ENCODE measurements around the gene SPATS1. TPM values are rescaled to one million over a fixed set of nuclear protein-coding genes. Genes with fewer than 3 reads are reported as not detected.

The SPATS1 gene
- total and polyA plus RNA-seq, 2 of the 4 experiments (the other 2 are of a cell fraction), result not detected

DNA sequence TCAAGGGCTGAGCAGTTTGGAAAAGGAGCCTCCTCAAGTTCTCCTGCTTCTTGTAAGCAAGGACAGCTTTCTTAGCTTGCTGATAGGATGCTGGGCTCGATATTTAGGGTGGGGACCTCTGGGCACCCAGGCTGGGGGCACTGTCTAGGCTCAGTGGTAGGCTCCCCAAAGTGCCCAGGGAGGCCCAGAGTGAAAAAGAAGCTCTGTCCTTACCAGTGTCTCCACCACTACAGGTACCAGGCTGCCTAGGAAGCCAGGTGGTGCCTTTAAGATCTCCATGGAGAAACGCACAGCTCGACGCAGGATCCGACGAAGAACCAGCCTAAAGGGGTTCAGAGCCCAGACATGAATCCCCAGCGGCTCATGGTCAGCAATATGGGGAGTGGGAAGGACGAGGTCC is 35.7 kb upstream of the SPATS1 start:
- Histone ChIP-seq H3K14ac (replicated peaks; ENCODE audit: low read depth, low read length) (no peak overlapping the region), H4K91ac (ENCODE audit: insufficient read depth, low read depth, low read length) (no peak overlapping the region), H2AK9ac (replicated peaks; ENCODE audit: low read depth, low read length, poor library complexity) (no peak overlapping the region), H2BK5ac (ENCODE audit: low read depth, low read length, poor library complexity, severe bottlenecking) (no peak overlapping the region), H3K4me2 (ENCODE audit: low read depth, low read length) (no peak overlapping the region), H3K4me3 (ENCODE audit: insufficient read depth, low read depth, low read length) (no peak overlapping the region), H2BK15ac (ENCODE audit: low read depth, low read length) (no peak overlapping the region), H3K4me1 (ENCODE audit: control insufficient read depth, insufficient read depth, low read length) (peaks cover 3% of the 10 kb centered on the region), H3K56ac (ENCODE audit: extremely low read depth, insufficient read depth, low read length) (no peak overlapping the region), H4K20me1 (ENCODE audit: insufficient read depth, low read length) (no peaks in the 10 kb centered on the region), H2BK120ac (ENCODE audit: low read depth, low read length) (no peak overlapping the region), H2AFZ (replicated peaks; ENCODE audit: low read length, poor library complexity) (no peak overlapping the region), H4K5ac (ENCODE audit: low read depth, low read length) (no peak overlapping the region), H3K27me3 (ENCODE audit: control insufficient read depth, insufficient read depth, low read length) (no peaks in the 10 kb centered on the region), H4K8ac (ENCODE audit: low read depth in 2 of 2, low read length in 2 of 2) (no peak overlapping the region), H3K4ac (ENCODE audit: low read depth, low read length) (no peak overlapping the region), H3K79me1 (ENCODE audit: low read depth in 1 of 2, low read length in 2 of 2) (peaks cover 11% of the 10 kb centered on the region in 2 experiments), H3K9ac (ENCODE audit: low read depth, low read length) (no peak overlapping the region), H3K23ac (ENCODE audit: low read depth, low read length) (no peak overlapping the region), H3K36me3 (ENCODE audit: control insufficient read depth, insufficient read depth, low read length) (peaks cover 74% of the 10 kb centered on the region), H3K18ac (ENCODE audit: low read depth, low read length) (no peak overlapping the region), H3K27ac (ENCODE audit: insufficient read depth, low read length) (no peak overlapping the region), H3K9me1 (ENCODE audit: insufficient read depth, low read length) (peaks cover 3% of the 10 kb centered on the region), H2BK20ac (ENCODE audit: low read depth, low read length) (no peak overlapping the region), H3K9me3 (ENCODE audit: control insufficient read depth, insufficient read depth, low read length) (no peaks in the 10 kb centered on the region), H2AK5ac (ENCODE audit: low read depth, low read length) (no peak overlapping the region)
- DNase-seq (no peak), ATAC-seq (ENCODE audit: low read depth) (no peak)
- POLR2A ChIA-PET (ENCODE audit: unreplicated experiment), result no interaction called here
- CTCF ChIA-PET, result no interaction called here
- no TSS peak for BruUV-seq (replicated peaks)
- TF ChIP-seq, protein P1, sequence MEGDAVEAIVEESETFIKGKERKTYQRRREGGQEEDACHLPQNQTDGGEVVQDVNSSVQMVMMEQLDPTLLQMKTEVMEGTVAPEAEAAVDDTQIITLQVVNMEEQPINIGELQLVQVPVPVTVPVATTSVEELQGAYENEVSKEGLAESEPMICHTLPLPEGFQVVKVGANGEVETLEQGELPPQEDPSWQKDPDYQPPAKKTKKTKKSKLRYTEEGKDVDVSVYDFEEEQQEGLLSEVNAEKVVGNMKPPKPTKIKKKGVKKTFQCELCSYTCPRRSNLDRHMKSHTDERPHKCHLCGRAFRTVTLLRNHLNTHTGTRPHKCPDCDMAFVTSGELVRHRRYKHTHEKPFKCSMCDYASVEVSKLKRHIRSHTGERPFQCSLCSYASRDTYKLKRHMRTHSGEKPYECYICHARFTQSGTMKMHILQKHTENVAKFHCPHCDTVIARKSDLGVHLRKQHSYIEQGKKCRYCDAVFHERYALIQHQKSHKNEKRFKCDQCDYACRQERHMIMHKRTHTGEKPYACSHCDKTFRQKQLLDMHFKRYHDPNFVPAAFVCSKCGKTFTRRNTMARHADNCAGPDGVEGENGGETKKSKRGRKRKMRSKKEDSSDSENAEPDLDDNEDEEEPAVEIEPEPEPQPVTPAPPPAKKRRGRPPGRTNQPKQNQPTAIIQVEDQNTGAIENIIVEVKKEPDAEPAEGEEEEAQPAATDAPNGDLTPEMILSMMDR (conservative IDR thresholded peaks at IDR 0.05; ENCODE audit: low read depth, low read length), result no peak
- no peak for TF ChIP-seq FOS (IDR thresholded peaks at IDR 0.05; ENCODE audit: low read depth, low read length)
- no peak for TF ChIP-seq CEBPB (IDR thresholded peaks at IDR 0.05; ENCODE audit: low read depth, low read length)
- TF ChIP-seq, protein P2, sequence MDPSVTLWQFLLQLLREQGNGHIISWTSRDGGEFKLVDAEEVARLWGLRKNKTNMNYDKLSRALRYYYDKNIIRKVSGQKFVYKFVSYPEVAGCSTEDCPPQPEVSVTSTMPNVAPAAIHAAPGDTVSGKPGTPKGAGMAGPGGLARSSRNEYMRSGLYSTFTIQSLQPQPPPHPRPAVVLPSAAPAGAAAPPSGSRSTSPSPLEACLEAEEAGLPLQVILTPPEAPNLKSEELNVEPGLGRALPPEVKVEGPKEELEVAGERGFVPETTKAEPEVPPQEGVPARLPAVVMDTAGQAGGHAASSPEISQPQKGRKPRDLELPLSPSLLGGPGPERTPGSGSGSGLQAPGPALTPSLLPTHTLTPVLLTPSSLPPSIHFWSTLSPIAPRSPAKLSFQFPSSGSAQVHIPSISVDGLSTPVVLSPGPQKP (IDR thresholded peaks at IDR 0.05; ENCODE audit: borderline replicate concordance, low read depth, low read length), result no peak
- TF ChIP-seq BHLHE40 (IDR thresholded peaks at IDR 0.05; ENCODE audit: low read depth, low read length), result no peak
- TF ChIP-seq MAZ (IDR thresholded peaks at IDR 0.05; ENCODE audit: borderline replicate concordance, low read depth, low read length), result no peak
- TF ChIP-seq MAFK (IDR thresholded peaks at IDR 0.05; ENCODE audit: low read depth, low read length), result no peak
- no peak for TF ChIP-seq RFX5 (IDR thresholded peaks at IDR 0.05; ENCODE audit: low read depth, low read length)
- no peak for TF ChIP-seq CHD1 (IDR thresholded peaks at IDR 0.05; ENCODE audit: low read depth, low read length)
- TF ChIP-seq RCOR1 (IDR thresholded peaks at IDR 0.05; ENCODE audit: insufficient replicate concordance, low read length), result no peak
- TF ChIP-seq MXI1 (IDR thresholded peaks at IDR 0.05; ENCODE audit: borderline replicate concordance, low read depth, low read length), result no peak
- no peak for TF ChIP-seq NFE2L2 (IDR thresholded peaks at IDR 0.05; ENCODE audit: low read depth, low read length)
- in situ Hi-C loops (cut with MboI; ENCODE audit: low sequenced_read_pairs), result no loop called here
- intact Hi-C loops (cut with micrococcal nuclease), result no loop called here
- WGBS, 2 experiments (ENCODE audit: extremely low coverage in 2 of 2, insufficient read length in 1 of 2), result no CpG with 5 or more reads among the region's 8 CpGs
- dilution Hi-C loops (cut with HindIII; ENCODE audit: low sequenced_read_pairs, unreplicated experiment), result no loop called here
